Motor neuron (in vitro differentiated cells): ENCODE data around the gene RCBTB1. TPM values are rescaled to one million over a fixed set of nuclear protein-coding genes. Genes with fewer than 3 reads are reported as not detected.

Experiments used
- total RNA-seq, 8 experiments: library from RNA; unstranded; fragments of 300-600 nt; gene quantifications; 2 replicates each; pipeline versions ENCODE4 v1.2.3 to v1.2.4, GENCODE V29; 2022

Gene RCBTB1
- total RNA-seq, 8 experiments from 2014 or later, result 13.6 to 27.5 (median 17.7) TPM

Other genes starting within 250 kb of the RCBTB1 start
- gene CAB39L, start 141.5 kb downstream of the RCBTB1 start, total RNA-seq, result 10 to 100 TPM in 5 of 8 experiments, 1 to 10 TPM in 3; 5.1 to 21.3 (median 10.3) TPM
- gene SETDB2, start 141.3 kb downstream of the RCBTB1 start, total RNA-seq, result 1 to 10 TPM; 4.2 to 9.5 (median 7.6) TPM
- gene PHF11, start 89.6 kb downstream of the RCBTB1 start, total RNA-seq, result 10 to 100 TPM in 3 of 8 experiments, 1 to 10 TPM in 3, under 1 TPM in 2; 0.82 to 28.8 (median 5.5) TPM
- gene ARL11, start 42.9 kb upstream of the RCBTB1 start, total RNA-seq, result under 1 TPM in 5 of 8 experiments, not detected in 3; 0.08 to 0.38 (median 0.15) TPM
- 10 to 100 TPM; 17.7 to 50.3 (median 26.0) TPM for gene EBPL, start 105.9 kb upstream of the RCBTB1 start, total RNA-seq
- gene KPNA3, start 207.1 kb upstream of the RCBTB1 start, total RNA-seq, result 10 to 100 TPM; 17.7 to 39.8 (median 33.6) TPM